GM12865 (cell line): ENCODE data around the gene TOX3.

Experiments
- DNase-seq: peaks from one replicate; pipeline ENCODE4 v3.0.0; 2010; ENCODE audit warnings: low read depth
- H3K4me3 ChIP-seq: 2 replicates; pipeline ENCODE4 v1.5.1; 2011; ENCODE audit warnings: mild to moderate bottlenecking, low read depth, low read length, control low read depth
- CTCF ChIP-seq: IDR thresholded peaks from 2 replicates; pipeline ENCODE4 v1.5.1; 2011; ENCODE audit warnings: low read length, control low read depth, low read depth, inconsistent platforms; ENCODE audit not compliant: insufficient read depth; ENCODE audit errors: missing control alignments

TOX3 gene

DNA sequence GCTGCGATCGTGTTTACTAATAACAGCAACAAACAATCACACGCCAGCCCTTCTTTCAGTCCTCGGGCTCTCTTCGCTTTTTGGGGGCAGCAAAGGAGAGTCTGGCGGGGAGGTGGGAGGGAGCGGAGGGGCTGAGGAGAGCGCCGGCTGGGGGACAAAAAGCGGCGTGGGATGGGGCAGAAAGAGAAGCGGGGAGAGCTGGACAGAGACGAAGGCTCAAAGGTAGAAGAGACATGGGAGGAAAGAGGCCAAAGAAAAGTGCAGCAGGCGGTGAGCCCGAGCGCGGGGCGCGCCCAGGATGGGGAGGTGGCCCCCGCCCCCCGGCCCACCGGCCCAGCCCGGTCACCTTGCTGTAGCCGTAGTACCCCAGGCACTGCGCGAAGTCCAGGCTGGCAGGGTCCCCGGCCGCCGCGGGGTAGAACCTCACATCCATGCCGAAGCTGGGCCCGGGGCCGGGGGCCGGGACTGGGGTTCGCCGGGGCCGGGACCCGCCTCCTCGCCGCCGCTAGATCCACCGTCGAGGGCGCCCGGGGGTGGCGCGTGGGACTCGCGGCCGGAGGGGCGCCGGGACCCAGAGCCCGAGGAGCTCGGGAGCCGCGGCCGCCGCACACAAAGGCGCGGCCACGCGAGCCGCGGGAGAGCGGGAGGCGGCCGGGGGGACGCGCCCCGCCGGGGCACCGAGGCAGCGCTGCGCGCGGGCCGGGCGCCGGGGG is 496 bp downstream of the TOX3 start:
- TF ChIP-seq CTCF: no peak
- no peak overlapping the region for H3K4me3 ChIP-seq
- no peak for DNase-seq

GRCh38 chr16:52545898-52546266 is 1.1 kb downstream of the TOX3 start:
- H3K4me3 ChIP-seq: no peak overlapping the region
- DNase-seq: no peak
- no peak for TF ChIP-seq CTCF

- TF ChIP-seq CTCF: no peak
- no peak overlapping the region for H3K4me3 ChIP-seq
Observed at GRCh38 chr16:52545222-52545897, 1.6 kb downstream of the TOX3 start.

DNA sequence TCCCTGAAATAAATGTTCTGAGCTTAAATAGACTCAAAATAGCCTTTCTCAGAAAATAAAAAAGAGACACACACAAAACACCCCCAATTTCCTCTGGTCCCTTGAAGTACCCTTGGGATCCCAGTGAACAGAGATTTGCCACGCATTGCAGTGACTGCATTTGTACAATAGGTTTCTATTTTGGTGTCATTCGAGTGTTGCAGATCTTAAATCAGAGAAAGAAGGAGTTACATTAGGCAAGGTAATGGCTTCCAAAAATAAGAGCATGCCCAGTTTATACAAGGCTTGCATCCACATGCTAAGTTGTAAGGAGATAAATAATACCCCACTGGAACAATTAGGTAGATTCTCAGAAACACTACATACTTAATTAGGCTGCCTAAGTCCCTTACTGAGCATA is 2.2 kb downstream of the TOX3 start:
- TF ChIP-seq CTCF: no peak
- DNase-seq: no peak
- H3K4me3 ChIP-seq: no peak overlapping the region

More at GRCh38 chr16:52545222-52545897, 1.6 kb downstream of the TOX3 start:
- DNase-seq: no peak

GRCh38 chr16:52543654-52544053 is 3.3 kb downstream of the TOX3 start:
- no peak for TF ChIP-seq CTCF
- no peak for DNase-seq
- H3K4me3 ChIP-seq: no peak overlapping the region

- TF ChIP-seq CTCF: no peak
Observed at GRCh38 chr16:52540910-52541309, 6.0 kb downstream of the TOX3 start.

More at GRCh38 chr16:52540910-52541309, 6.0 kb downstream of the TOX3 start:
- DNase-seq: no peak
- no peak overlapping the region for H3K4me3 ChIP-seq
